ENCODE data around the gene PEX14.

Gene PEX14

DNA sequence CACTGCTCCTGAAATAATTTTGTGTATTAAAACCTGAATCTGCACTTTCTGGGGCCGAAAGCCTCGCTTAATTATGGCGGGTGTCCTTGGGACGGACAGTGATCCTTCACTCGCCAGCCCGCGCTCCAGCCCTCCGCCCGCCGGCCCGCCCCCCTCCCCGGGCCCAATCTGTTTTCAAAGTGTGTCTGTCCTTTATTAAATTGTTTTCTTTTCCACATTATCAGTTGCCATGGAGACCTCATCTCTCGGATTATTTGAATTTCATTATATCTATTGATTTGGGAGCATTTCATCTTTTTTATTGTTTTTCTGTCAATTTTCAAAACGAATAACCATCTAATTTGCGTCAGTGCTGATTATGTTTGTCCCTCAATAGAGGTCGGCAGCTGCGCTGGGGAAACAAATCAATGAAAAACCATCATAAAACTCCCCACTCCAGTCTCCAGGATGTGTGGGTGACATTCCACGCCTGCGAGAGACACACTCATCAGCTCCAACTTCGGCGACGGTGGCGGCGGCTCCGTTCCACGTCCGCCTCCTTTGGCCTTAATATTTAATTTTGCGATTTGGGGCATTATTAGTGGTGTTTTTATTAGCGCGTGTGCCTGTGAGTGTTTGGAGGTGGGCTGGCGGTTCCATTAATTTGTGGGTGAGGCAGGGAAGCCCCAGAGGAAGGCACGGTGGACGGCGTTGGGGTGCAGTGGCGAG lies 197.7 kb downstream of the PEX14 start:
- no peak for DNase-seq

DNA sequence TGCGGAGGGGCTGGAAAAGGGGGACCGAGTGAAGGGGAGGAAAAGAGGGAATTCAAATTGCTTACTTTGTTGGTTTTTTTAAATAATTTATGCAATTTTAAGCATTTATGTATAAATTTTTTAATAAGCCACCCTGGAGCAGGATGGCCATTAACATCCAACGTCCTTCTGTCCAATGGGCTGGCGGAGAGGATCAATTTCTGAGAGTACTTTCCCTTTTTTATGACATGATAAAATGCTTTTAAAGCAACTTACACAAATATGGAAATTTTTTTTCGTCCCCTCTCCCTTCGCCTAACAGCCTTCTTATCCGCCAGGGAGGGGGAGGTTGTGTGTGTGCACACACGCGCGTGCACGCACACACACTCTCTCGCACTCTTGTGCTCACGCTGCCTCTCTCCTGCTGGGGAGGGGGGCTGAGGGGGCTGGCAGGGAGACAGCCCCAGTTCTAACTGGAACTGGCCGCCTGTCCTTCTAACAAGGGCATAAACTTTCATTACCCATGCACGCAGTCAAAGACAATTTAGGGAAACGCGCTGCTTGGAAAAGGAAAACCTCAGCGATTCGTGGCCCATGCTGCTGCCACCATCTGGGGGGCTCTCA lies 198.5 kb downstream of the PEX14 start:
- no peak for DNase-seq

DNA sequence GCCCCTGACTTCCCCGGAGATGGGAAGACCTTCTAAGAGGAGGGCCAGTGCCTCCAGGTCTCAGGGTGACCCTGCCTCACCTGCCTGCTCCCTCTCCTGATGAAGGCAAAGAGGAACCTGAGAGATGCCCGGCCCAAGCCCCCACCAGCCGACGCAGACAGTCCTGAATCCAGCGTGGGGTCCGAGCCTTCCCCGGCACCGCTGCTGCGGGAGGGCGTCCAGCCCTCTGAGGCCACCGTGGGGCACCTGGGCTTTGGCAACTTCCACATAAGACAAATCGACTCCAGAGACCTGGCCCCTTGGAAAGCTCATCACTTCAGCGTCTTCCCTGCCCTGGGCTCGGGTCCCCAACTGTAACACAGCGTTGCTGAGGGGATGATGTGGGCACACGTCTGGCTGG lies 199.5 kb downstream of the PEX14 start:
- no peak for DNase-seq

DNA sequence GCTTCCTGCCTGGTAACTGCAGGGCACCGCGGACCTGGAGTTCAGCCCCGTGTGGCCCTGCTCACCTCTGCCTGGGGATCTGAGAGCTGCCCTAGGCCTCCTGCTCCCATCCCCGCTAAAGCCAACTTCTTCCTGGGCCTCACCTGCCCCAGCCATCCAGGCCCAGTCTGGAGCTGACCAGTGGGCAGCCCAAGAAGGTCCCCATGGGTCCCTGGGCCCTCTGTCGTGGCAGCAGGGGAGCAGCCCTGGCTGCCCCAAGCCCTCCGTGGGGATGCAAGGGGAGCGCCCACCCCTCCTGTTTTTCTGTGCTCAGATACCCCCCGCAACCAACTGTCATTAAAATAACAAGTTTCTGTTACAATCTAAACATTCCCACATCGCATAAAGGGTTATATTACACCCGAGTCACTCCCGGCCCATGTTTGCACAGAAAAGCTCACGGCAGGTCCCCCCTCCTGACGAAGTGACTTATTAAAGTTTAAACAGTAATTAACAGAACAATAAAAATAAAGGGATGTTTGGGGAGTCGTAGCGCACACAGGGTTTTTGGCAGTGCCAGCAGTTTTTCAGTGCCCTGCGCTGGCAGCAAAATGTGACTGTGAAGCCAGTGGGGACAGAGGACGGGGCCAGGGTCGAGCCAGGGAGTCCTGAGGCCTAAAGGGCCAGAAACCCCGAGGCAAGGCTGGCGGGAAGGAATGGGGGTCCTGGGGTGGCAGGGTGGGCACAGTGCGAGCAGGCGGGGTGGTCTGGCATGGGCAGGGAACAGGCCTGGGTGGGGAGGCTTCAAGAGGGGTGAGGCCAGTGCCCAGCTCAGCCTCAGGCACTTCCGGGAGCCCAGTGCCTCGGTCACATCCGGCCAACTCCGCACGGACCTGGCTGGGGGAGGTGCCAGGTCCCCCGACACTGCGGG lies 200.2 kb downstream of the PEX14 start:
- DNase-seq = no peak

DNA sequence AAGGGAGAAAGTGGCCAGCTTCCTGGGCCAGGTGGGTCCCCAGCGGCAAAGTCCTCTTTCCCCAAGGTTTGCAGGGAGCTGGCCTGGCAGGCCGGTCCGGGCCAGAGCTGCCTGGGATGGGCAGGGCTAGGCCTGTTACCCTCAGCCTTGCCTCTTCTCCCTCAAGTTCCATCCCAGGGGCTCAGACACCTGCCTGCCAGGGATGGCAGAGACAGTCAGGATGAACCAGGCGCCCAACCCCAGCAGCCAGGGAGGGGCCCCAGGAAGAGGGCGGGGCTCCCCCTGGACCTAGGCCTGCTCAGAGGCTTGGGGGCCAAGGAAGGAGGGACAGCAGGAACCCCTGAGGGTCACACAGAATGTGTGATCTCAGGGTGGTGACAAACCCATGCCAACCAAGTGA lies 201.1 kb downstream of the PEX14 start:
- no peak for DNase-seq

DNA sequence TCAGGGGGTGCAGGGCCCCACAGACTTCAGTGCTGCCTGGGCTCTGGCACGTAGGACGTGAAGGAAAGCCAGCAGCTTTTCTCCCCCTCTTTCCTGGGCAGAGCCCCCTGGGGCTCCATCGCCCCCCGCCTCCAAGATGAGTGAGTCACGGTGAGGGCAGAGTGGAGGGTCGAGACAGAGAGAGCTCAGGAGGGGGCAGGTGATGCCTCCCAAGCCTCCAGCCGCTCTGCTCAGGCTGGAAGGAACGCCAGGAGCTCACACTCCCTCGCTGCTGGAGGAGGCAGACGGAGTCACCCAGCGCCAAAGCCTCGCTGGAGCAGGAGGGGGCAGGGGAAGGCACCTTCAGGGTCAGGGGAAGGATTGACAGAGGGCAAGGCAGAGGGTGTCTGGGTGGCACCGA lies 202.2 kb downstream of the PEX14 start:
- DNase-seq = no peak

DNA sequence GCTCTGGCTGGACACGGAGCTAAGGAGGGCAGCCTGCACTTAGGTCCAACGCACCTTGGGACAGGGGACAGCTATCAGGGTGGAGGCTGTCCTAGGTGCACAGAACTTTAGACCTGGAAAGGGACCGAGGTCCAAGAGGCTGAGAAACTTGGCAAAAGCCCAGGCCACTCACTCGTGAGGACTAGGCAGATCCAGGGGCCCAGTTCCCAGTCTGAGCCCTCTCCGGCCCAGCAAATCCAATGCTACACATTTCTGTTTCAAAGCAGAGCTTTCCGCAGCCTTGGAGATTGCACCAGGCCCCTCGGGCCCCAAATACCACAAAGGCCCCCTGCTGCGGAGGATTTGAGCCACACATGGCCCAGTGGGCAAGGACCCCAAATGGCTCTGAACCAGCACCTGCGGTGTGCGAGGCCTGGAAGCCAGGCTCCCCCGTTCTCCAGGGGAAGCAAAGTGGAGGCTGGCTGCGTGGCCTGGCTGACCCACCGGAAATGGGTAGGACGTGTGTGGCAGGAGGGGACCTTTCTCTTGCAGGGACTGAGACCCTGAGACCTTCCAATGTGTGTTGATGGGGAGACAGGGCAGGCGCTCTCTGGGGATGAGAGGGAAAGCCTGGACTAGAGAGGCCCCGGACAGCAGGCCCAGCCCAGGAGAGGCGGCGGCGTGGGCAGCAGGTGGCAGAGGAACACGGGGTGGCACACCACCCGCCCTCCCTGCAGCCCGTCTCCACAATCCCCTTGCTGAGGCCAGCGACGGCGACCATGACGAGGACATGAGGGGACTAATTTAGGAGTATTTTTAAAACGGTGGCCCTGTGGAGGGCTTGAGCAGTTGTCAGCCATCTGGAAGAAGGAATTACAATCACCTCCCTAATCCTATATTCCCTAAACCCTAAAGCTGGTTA lies 203.0 kb downstream of the PEX14 start:
- no peak for DNase-seq

DNA sequence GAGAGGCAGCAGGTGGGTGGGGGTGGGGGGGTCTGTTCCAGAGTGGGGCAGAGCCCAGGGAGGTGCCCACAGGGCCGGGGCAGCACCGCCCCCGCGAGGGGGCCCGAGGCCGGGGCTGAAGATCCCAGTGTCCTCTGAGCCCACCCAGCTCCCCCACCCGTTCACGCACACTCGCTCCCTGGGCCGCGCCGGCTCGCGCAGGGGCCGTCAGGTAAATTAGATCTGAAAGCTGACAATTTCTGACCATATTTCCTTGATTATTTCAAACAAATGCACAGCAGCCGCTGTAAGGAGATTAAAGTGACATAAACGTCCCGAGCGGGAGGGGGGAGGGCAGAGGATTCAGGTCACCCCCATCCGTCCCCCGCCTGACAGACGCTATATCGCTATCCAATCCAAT lies 203.7 kb downstream of the PEX14 start:
- DNase-seq = no peak

DNA sequence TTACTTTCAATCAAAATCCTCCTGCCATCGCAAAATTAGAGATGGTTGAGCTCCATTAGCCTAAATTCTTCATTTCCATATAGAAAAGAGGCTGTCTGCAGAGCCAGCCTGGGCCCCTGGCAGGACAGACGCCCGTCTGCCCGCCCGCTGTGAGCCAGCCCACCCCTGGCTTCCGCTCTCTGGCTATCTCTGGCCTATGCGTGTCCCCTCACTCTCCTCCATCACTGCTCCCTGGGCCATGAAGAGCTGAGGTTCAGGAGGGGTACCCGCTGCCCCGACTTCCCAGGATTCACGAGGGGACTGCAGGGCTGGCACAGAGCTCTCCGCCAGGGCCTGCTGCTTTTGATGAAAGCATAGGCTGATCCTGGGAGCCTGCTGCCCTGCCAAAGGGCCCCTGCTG lies 204.1 kb downstream of the PEX14 start:
- no peak for DNase-seq

DNA sequence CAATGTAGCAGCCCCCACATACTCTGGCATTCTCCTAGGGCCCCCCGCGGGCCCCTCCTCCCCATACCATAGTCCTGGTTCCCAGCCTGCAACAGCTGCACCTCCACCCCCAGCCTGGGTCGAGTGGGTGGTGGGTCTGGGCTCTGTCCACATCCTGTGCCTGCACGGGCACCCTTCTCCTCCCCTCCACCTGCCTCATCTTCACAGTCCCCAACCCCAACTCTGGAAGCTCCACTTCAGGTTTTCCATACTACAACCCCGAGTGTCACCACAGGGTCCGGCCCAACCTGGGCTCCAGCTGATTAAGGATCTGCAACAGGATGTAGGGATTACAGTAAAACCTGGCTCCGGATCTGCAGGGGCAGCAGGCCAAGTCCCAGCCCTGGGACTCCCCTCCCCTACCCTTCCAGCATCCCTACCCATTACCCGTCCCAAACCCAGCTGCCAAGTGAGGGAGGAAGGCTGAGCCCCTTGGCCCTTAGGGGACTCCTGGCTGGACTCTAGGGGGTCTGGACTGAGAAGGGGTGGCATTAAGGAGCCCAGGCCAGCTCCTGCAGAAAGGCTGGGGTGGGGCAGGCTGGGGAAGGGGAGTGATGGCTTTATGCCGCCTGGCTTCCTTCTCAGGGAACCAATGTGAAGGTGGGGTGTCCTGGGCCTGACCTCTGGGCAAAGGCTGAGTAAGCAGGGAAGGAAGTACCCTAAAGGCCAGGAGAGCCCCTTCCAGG lies 204.9 kb downstream of the PEX14 start:
- no peak for DNase-seq
